ENCODE data around the gene EEA1. TPM values are rescaled to one million over a fixed set of nuclear protein-coding genes. Genes with fewer than 3 reads are reported as not detected.

The EEA1 gene
- total RNA-seq, 2 experiments from 2014 or later: 3.0 to 11.9 TPM

DNA sequence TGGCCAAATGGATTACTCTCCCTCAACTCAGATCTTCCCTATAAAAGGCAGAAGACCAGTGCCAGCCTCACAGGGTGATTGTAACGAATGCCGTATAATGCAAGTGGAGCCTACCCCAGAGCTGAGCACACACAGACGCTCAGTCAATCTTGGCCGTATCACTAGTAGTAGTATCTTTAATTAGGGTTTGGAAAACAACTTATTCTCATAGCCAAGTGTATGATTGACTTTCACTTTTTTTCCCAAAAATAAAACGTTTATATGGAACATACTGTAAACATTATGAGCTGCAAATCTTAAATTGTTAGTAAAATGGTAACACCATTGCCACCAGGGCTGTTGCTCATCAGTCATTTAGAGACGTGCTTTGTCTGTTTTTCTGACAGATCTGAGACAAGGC, 195.9 kb downstream of the EEA1 start:
- Histone ChIP-seq H2AFZ (ENCODE audit: low read length) (no peak overlapping the region), H3K9me3 (ENCODE audit: low read length) (no peaks in the 10 kb centered on the region), H3K4me1 (ENCODE audit: insufficient read depth, low read length, poor library complexity, severe bottlenecking) (no peaks in the 10 kb centered on the region), H3K4me2 (ENCODE audit: low read length) (no peak overlapping the region), H3K36me3 (ENCODE audit: insufficient read depth, low read length) (no peaks in the 10 kb centered on the region), H3K9me2 (ENCODE audit: insufficient read depth, low read length) (no peaks in the 10 kb centered on the region), H3K79me2 (ENCODE audit: insufficient read depth, low read depth, low read length) (no peaks in the 10 kb centered on the region), H4K20me1 (ENCODE audit: insufficient read depth, low read length) (no peaks in the 10 kb centered on the region), H3K27ac (ENCODE audit: low read depth, low read length, poor library complexity, severe bottlenecking) (no peak overlapping the region), H3K4me3 (ENCODE audit: low read depth, low read length, poor library complexity, severe bottlenecking) (no peak overlapping the region)
- intact Hi-C loops (cut with micrococcal nuclease; ENCODE audit: unreplicated experiment): no loop called here
- no peak for DNase-seq (ENCODE audit: low spot score)
- POLR2A ChIA-PET: interaction anchor here (0.9 to 1.5 kb wide), 2 partner anchors 10 to 13 kb away, joined by 3 read pairs; no protein-coding TSS in a partner anchor
- CTCF ChIA-PET (ENCODE audit: unreplicated experiment): no interaction called here
- no peak for TF ChIP-seq EZH2phosphoT487 (IDR thresholded peaks at IDR 0.05; ENCODE audit: borderline replicate concordance, low read depth, low read length)
- TF ChIP-seq, protein P1, sequence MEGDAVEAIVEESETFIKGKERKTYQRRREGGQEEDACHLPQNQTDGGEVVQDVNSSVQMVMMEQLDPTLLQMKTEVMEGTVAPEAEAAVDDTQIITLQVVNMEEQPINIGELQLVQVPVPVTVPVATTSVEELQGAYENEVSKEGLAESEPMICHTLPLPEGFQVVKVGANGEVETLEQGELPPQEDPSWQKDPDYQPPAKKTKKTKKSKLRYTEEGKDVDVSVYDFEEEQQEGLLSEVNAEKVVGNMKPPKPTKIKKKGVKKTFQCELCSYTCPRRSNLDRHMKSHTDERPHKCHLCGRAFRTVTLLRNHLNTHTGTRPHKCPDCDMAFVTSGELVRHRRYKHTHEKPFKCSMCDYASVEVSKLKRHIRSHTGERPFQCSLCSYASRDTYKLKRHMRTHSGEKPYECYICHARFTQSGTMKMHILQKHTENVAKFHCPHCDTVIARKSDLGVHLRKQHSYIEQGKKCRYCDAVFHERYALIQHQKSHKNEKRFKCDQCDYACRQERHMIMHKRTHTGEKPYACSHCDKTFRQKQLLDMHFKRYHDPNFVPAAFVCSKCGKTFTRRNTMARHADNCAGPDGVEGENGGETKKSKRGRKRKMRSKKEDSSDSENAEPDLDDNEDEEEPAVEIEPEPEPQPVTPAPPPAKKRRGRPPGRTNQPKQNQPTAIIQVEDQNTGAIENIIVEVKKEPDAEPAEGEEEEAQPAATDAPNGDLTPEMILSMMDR (conservative IDR thresholded peaks at IDR 0.05; ENCODE audit: low read length): no peak
- no TSS peak for BruUV-seq (replicated peaks)

DNA sequence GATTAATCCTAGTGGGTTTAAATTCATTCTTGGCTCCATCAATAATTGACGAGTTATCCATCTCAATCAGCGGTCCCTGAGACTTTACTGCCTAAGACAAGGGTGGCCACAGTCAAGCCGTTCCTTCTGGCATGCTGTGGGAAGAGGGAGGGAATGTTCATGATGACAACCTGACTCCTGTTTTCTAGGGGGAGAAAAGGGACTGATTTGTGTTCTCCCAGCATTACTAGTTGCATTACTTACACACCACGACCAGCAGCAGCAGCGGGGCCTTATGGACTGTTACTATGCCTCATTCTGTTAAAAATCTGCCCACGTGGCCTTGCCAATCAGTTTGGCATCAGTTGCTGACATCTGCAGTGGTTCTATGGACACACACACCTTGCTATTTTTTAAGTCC, 196.4 kb downstream of the EEA1 start:
- Histone ChIP-seq H3K9me2 (ENCODE audit: insufficient read depth, low read length) (no peaks in the 10 kb centered on the region), H3K27ac (ENCODE audit: low read depth, low read length, poor library complexity, severe bottlenecking) (no peak overlapping the region), H3K79me2 (ENCODE audit: insufficient read depth, low read depth, low read length) (no peaks in the 10 kb centered on the region), H3K4me2 (ENCODE audit: low read length) (no peak overlapping the region), H4K20me1 (ENCODE audit: insufficient read depth, low read length) (no peaks in the 10 kb centered on the region), H3K36me3 (ENCODE audit: insufficient read depth, low read length) (no peaks in the 10 kb centered on the region), H3K4me1 (ENCODE audit: insufficient read depth, low read length, poor library complexity, severe bottlenecking) (no peaks in the 10 kb centered on the region), H2AFZ (ENCODE audit: low read length) (no peak overlapping the region), H3K9me3 (ENCODE audit: low read length) (no peaks in the 10 kb centered on the region), H3K4me3 (ENCODE audit: low read depth, low read length, poor library complexity, severe bottlenecking) (no peak overlapping the region)
- POLR2A ChIA-PET: no interaction called here
- TF ChIP-seq, protein P1 (conservative IDR thresholded peaks at IDR 0.05; ENCODE audit: low read length): no peak
- TF ChIP-seq EZH2phosphoT487 (IDR thresholded peaks at IDR 0.05; ENCODE audit: borderline replicate concordance, low read depth, low read length): no peak
- no peak for DNase-seq (ENCODE audit: low spot score)
- CTCF ChIA-PET (ENCODE audit: unreplicated experiment): no interaction called here
- BruUV-seq (replicated peaks): no TSS peak
- intact Hi-C loops (cut with micrococcal nuclease; ENCODE audit: unreplicated experiment): no loop called here

DNA sequence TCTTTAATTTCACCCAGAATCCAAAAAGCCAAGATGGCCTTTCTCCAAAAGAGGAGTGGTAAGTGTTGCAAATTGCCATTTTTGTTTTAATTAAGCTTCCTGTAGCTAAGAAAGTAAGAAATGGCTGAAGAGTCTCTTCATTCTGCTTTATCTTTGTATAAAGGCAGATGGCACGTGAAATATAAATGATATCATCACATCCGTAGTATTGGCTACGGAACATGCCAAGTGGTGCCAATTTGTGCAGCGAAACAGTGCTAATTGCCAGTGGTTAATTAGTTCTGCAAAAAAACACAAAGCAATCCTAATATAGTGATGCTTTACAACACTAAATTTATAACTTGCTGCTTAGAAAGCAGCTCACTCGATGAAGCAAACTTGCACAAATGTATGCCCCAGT, 196.9 kb downstream of the EEA1 start:
- H3K4me2 ChIP-seq (ENCODE audit: low read length): no peak overlapping the region
- H4K20me1 ChIP-seq (ENCODE audit: insufficient read depth, low read length): no peaks in the 10 kb centered on the region
- H2AFZ ChIP-seq (ENCODE audit: low read length): no peak overlapping the region
- no peak overlapping the region for H3K27ac ChIP-seq (ENCODE audit: low read depth, low read length, poor library complexity, severe bottlenecking)
- H3K4me3 ChIP-seq (ENCODE audit: low read depth, low read length, poor library complexity, severe bottlenecking): no peak overlapping the region
- ChIA-PET CTCF (ENCODE audit: unreplicated experiment) (no interaction called here), POLR2A (no interaction called here)
- no TSS peak for BruUV-seq (replicated peaks)
- H3K9me2 ChIP-seq (ENCODE audit: insufficient read depth, low read length): no peaks in the 10 kb centered on the region
- H3K36me3 ChIP-seq (ENCODE audit: insufficient read depth, low read length): no peaks in the 10 kb centered on the region
- no peaks in the 10 kb centered on the region for H3K4me1 ChIP-seq (ENCODE audit: insufficient read depth, low read length, poor library complexity, severe bottlenecking)
- DNase-seq (ENCODE audit: low spot score): no peak
- no peaks in the 10 kb centered on the region for H3K79me2 ChIP-seq (ENCODE audit: insufficient read depth, low read depth, low read length)
- TF ChIP-seq, protein P1 (conservative IDR thresholded peaks at IDR 0.05; ENCODE audit: low read length): no peak
- TF ChIP-seq EZH2phosphoT487 (IDR thresholded peaks at IDR 0.05; ENCODE audit: borderline replicate concordance, low read depth, low read length): no peak
- intact Hi-C loops (cut with micrococcal nuclease; ENCODE audit: unreplicated experiment): no loop called here
- H3K9me3 ChIP-seq (ENCODE audit: low read length): no peaks in the 10 kb centered on the region
